ENCODE results near the gene MIP. TPM values are rescaled to one million over a fixed set of nuclear protein-coding genes. Genes with fewer than 3 reads are reported as not detected.

MIP gene
- total and polyA plus RNA-seq, 12 donors, result 0.09 to 0.30 TPM; not detected in 10

DNA sequence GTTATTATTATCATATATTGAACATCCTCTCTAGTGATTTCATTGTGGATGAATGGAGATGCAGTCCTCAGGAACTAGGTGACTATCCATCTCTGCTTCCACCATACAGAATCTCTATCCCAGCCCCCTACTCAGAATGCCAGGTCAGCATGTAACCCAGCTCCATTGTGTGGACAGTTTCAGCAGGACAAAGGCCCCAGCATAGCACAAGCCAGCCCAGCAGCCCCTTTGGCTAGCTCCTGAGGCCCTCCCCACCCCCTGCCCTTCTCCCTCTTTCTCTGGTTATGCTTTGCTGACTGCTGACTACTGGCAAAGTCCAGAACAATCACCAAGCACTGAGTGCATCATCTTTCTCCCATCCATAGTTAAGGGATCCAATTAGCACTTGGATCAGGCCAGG lies 8.1 kb upstream of the MIP start:
- no peaks in the 10 kb centered on the region for H3K27me3 ChIP-seq
- H3K27ac ChIP-seq, result no peak overlapping the region
- TF ChIP-seq, protein P1, sequence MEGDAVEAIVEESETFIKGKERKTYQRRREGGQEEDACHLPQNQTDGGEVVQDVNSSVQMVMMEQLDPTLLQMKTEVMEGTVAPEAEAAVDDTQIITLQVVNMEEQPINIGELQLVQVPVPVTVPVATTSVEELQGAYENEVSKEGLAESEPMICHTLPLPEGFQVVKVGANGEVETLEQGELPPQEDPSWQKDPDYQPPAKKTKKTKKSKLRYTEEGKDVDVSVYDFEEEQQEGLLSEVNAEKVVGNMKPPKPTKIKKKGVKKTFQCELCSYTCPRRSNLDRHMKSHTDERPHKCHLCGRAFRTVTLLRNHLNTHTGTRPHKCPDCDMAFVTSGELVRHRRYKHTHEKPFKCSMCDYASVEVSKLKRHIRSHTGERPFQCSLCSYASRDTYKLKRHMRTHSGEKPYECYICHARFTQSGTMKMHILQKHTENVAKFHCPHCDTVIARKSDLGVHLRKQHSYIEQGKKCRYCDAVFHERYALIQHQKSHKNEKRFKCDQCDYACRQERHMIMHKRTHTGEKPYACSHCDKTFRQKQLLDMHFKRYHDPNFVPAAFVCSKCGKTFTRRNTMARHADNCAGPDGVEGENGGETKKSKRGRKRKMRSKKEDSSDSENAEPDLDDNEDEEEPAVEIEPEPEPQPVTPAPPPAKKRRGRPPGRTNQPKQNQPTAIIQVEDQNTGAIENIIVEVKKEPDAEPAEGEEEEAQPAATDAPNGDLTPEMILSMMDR (IDR thresholded peaks at IDR 0.05), result no peak
- ATAC-seq, result no peak
- intact Hi-C loops (cut with DNase I), result loop anchor here (5.0 to 10.0 kb wide), 12 partner anchors 98 to 838 kb away; partner anchors contain the start of genes CNPY2 (in 4 of the 10), IL23A (in 4 of the 10), PAN2 (in 4 of the 10) and APOF (in 3 of the 10)
- no peaks in the 10 kb centered on the region for H3K9me3 ChIP-seq
- peaks cover 0 to 11% (median 4%) of the 10 kb centered on the region in 9 donors for H3K4me1 ChIP-seq
- DNase-seq, result no peak
- H3K36me3 ChIP-seq, result no peaks in the 10 kb centered on the region
- no peak overlapping the region for H3K4me3 ChIP-seq

DNA sequence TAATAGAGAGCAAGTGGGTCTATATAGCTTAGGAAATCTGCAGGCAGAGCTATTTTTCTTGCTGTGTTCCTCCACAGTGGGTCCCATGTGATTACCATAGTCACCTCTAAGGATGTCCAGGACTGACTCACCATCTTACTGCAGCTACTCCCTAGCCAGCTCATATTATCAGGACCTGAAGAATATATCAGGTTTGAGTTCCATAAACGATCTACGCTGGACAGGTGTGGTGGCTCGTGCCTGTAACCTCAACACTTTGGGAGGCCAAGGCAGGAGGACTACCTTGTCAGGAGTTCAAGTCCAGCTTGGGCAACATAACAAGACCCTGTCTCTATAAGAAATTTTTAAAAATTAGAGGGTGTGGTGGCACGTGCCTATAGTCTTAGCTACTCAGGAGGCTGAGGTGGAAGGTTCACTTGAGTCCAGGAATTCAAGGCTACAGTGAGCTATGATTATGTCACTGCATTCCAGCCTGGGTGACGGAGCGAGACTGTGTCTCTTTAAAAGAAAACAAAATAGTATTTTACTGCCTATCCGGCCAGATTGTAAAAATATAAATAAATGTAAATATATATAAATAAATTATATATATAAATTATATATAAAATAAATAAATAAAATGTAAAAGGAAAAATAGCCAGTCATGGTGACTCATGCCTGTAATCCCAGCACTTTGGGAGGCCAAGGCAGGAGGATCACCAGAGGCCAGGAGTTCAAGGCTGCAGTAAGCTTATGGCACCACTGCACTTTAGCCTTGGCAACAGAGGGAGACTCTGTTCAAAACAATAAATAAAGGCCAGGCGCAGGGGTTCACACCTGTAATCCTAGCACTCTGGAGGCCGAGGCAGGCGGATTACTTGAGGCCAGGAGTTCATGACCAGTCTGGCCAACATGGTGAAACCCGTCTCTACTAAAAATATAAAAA lies 7.0 kb upstream of the MIP start:
- DNase-seq (no peak), ATAC-seq (no peak)
- H3K9me3 ChIP-seq, result no peaks in the 10 kb centered on the region
- no peak overlapping the region for H3K27ac ChIP-seq
- 82 to 88% methylated on average over 11 of the region's 11 CpGs for WGBS, 2 donors
- peaks cover 0 to 10% (median 4%) of the 10 kb centered on the region in 9 donors for H3K4me1 ChIP-seq
- H3K27me3 ChIP-seq, result no peaks in the 10 kb centered on the region
- no peaks in the 10 kb centered on the region for H3K36me3 ChIP-seq
- TF ChIP-seq, protein P1 (IDR thresholded peaks at IDR 0.05), result no peak
- intact Hi-C loops (cut with DNase I), result loop anchor here (5.0 to 10.0 kb wide), 12 partner anchors 97 to 837 kb away; partner anchors contain the start of genes CNPY2 (in 4 of the 10), IL23A (in 4 of the 10), PAN2 (in 4 of the 10) and APOF (in 3 of the 10)
- H3K4me3 ChIP-seq, result no peak overlapping the region

DNA sequence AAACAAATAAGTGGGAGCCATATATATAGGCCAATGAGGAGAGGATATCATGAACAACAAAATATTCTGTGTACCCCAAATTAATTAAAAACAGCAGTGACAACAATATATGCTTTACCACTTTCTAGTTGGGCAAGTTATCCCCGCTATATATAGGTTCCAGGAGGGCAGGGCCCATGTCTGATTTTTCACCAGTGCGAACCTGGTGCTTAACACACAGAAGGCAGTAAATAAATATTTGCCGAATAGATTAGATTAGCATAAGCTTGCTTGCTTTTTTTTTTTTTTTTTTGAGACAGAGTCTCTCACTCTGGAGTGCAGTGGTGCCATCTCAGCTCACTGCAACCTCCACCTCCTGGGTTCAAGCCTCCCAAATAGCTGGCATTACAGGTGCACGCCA lies 3.4 kb upstream of the MIP start:
- ATAC-seq (no peak), DNase-seq (no peak)
- Histone ChIP-seq H3K4me3 (no peak overlapping the region), H3K27ac (no peak overlapping the region), H3K4me1 (no peaks in the 10 kb centered on the region), H3K36me3 (no peaks in the 10 kb centered on the region), H3K27me3 (no peaks in the 10 kb centered on the region), H3K9me3 (no peaks in the 10 kb centered on the region)
- intact Hi-C loops (cut with DNase I), result no loop called here
- 83 to 91% methylated on average over 4 of the region's 4 CpGs for WGBS, 2 donors
- TF ChIP-seq, protein P1 (IDR thresholded peaks at IDR 0.05), result no peak

DNA sequence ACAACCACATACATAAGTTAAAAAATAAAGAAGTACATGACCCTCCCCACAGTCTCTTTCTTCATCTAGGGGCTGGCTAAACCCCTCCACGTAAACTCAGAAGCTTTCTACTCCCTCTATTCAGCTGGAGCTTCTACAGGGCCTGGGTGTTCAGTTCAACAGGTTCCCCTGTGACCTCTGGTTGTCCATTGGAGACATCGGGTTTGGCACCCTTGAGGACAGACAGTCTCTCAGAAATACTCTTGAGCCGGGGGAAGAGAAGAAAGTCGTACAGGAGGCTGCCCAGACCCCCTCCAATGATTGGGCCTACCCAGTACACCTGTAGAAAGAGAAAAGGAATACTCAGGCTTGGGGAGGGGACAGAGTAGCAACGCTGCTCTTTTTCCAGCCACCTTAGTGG lies 3.3 kb downstream of the MIP start:
- no peaks in the 10 kb centered on the region for H3K9me3 ChIP-seq
- no peak overlapping the region for H3K4me3 ChIP-seq
- DNase-seq, result no peak
- 69 to 77% methylated on average over 5 of the region's 5 CpGs for WGBS, 2 donors
- H3K4me1 ChIP-seq, result peaks cover 0 to 20% (median 11%) of the 10 kb centered on the region in 9 donors
- TF ChIP-seq, protein P1 (IDR thresholded peaks at IDR 0.05), result no peak
- H3K27ac ChIP-seq, result no peak overlapping the region
- no peaks in the 10 kb centered on the region for H3K27me3 ChIP-seq
- H3K36me3 ChIP-seq, result no peaks in the 10 kb centered on the region
- ATAC-seq, result no peak
- intact Hi-C loops (cut with DNase I), result loop anchor here in 1 of 10 donors (5.0 kb wide), 1 partner anchor 89 kb away; the partner anchor contains the start of genes APOF and STAT2
